HT1080 (cell line): ENCODE data around the gene AHCYL1. TPM values are rescaled to one million over a fixed set of nuclear protein-coding genes. Genes with fewer than 3 reads are reported as not detected.

Experiments
- DNase-seq: peaks from one replicate; pipeline ENCODE4 v3.0.0-alpha.2; 2015; ENCODE audit warnings: low read depth
- total RNA-seq: library from RNA; depleted of rRNA; stranded (reverse); fragments of >200 nt; shearing (Covaris generic); gene quantifications from 2 replicates; pipeline ENCODE4 v1.2.3, GENCODE V29; 2014; rRNA removed

AHCYL1 gene
- total RNA-seq, 1 experiment from 2014 or later: 41.1 TPM

DNA sequence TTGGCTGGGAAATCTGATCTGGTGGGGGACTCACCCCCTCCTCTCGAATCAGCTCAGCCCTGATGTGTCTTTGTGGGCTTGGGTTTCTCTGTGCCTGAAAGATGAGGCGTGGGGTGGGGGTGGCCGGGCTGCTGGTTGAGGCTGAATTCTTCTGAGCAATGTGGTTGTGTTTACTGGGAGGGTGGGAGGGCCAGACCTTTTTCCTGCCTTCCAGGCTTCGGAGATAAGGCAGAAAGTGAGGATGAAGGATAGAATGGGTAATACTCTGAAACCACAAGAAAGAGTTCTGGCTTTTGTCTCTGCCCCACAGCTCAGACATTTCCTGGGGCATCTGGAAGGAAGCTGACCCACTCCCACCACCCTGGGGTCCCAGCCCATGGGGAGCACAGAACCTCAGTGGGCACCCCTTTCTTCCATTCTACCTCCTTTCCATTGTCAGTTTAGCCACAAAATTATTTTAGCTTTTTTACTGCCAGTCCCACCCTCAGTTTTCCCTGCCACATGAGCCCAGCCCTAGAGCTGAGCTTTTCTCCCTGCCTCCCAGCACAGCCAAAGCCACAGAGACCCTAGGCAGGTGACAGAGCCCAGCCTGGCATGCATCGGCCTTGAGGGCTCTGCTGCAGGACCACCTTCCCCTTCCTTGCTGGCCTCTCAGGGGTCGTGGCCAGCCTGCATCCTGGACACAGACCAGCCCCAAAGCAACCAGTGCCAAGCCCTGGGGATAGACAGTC is 74.7 kb downstream of the AHCYL1 start:
- DNase-seq: no peak

DNA sequence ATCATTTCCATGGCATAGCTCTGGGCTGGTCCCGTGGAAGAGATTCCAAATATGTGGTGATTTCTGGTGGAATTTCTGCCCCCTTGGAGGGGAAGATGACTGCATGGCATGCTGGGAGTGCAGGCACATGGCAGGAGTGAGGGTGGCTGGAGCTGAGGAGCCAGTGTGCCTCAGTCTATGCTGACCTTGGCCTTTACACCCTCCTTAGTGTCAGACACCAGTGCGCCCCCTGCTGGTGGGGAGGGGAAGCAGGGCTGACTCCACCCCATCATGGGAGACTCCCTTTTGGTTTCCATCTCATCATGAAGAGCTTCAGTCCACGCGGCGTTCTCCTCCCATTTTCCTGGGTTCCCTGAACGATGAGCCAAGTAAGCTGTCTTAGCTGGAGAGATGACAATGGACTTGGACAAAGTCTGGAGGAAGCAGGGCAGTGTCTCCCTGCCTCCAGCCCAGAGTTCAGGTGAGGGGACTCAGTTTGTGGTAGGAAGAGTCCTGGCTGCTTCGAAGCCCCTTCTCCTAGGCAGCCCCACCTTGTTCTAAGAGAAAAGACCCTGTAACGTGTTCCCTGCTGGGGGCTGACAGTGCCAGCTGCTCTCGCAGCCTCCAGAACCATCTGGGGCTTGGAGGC is 75.6 kb downstream of the AHCYL1 start:
- peak; percentile 27 for DNase-seq

DNA sequence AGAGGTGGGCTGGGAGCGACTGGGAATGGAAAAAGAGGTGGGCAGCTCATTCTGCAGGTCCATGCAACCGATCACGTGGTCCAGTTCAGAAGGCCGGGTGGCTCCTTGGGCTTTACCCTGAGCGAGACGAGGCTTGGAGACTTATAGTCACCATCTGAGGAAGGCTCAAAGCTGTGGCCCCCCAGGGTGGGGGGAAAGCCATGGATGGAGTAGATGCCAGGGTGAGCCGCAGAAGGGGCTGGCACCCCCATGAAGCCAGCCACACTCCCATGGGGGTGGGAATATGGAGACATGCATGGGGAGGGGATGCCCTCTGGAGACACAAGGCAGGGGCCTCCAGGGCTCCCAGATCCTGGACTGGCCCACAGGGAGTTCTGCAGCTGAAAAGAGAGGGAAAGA is 76.1 kb downstream of the AHCYL1 start:
- DNase-seq: no peak

DNA sequence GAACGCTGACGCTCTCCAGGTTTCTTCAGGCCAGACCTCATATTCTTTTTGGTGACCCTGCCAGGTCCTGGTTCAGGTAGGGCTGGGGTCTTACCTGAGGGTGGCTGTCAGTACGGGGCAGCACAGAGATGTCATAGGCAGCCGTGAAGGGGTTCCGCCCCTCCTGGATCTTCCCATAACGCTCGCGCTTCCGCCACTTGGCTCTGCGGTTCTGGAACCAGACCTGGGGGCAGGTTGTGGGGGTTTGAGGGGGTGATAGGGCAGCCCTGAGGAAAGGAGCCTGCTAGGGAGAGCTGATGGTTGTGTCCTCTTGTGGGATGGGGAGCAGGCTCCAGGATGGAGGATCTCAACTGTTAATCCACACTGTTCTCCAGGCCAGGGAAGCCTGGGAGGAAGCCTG is 76.8 kb downstream of the AHCYL1 start:
- no peak for DNase-seq

DNA sequence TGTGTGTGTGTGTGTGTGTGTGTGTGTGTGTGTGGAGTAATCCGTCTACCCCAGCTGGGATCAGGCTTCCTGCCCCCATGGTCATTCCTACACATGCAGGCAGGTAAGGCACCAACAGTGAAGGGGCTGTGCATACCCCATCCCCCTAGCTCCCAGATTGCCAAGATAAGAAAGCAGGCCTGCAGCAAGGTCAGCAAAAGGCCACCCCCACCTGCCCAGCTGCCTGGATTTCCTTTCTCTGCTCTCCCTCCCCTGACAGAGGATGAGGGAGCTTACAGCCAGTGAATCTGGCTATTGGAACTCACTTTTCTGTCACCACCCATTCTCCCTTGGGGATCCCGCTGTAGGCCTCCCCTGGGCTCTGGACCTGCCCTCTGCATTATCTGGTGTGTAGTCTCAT is 78.0 kb downstream of the AHCYL1 start:
- no peak for DNase-seq

DNA sequence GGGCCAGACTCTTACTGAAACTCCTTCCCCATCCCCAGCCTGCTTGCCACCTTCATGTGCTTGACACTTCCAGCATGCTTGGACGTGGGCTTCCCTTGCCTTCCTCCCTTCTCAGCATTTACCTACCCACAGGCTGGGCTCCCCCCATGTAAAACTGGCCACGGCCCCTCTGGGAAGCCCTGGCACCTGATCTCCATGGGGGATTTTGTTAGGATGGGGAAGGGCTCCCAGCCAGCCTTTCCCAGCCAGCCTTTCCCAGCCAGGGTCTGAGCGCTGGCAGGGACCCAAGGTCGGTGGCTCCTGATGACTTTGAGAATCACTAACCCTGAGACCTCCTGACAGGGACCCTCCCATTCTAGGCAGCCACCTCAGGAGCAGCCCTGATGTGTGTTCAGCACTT is 79.2 kb downstream of the AHCYL1 start:
- DNase-seq: no peak

DNA sequence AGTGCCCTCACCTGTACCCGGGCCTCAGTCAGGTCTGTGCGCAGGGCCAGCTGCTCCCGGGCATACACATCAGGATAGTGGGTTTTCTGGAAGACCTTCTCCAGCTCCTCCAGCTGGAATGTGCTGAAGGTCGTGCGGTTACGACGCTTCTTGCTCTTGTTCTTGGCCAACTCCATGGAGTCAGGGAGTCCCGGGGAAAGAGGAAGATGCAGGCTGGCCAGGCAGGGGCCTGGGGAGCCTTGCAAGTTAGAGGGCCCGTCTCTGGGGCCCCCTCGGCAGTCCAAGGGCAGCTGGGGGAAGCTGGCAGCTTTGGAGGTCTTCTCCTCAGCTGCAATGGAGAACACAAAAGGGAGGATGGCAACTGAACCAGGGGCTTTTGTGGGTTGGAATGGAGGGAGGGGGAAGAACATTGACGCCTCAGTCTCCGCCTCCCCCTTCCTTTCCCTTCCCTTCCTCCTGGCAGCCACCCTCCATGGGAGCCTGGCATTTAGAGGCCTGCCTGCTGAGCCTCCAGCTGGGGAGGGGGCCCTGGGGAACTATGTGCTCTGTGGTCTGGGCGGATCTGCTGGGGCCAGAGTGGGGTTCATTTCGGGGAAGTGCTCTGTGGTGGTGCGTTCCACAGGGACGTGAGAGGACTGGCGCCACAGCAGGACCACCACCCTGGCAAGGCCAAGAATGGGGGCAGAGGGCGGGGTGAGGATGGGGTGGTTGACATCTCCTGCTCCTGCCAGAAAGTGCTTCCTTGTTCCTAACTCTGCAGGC is 80.2 kb downstream of the AHCYL1 start:
- DNase-seq: no peak

DNA sequence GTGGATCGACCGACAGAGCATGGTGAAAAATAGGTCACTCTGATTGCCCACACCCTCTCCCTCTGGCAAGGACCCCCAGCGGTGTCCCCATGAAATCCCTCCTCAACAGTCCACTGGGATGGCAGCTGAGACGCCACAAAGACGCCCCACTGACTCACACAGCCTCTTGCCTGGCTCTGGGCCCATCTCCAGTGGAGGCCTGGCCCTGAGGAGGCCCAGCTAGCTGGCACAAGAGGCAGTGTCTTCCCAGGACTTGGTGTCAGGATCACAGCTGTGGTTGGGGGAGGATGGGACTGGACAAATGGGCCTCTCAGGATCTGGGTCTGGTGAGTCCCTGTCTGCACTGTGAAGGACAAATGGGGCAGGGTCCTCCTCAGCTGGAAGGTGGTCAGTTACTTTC is 81.3 kb downstream of the AHCYL1 start:
- peak; percentile 23 for DNase-seq

DNA sequence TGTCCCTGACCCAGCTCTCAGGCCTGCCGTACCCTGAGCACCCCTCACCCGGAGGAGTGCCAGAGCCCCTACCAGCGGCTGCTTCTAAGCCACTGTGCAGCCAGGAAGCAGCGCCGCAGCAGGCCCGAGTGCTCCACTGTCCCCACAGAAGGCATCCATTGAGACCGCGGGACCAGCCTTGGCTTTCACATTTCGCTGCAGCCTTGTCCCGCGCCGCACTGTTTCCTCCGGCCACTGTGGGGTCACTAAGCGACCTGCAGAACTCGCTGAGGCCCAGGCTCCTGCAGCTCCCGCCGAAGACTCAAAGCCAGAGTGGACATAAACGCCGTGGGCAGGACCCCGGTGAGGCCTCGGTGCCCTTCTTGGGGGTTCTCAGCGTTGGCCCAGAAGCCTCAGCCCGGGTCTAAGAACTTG is 82.9 kb downstream of the AHCYL1 start:
- DNase-seq: no peak

DNA sequence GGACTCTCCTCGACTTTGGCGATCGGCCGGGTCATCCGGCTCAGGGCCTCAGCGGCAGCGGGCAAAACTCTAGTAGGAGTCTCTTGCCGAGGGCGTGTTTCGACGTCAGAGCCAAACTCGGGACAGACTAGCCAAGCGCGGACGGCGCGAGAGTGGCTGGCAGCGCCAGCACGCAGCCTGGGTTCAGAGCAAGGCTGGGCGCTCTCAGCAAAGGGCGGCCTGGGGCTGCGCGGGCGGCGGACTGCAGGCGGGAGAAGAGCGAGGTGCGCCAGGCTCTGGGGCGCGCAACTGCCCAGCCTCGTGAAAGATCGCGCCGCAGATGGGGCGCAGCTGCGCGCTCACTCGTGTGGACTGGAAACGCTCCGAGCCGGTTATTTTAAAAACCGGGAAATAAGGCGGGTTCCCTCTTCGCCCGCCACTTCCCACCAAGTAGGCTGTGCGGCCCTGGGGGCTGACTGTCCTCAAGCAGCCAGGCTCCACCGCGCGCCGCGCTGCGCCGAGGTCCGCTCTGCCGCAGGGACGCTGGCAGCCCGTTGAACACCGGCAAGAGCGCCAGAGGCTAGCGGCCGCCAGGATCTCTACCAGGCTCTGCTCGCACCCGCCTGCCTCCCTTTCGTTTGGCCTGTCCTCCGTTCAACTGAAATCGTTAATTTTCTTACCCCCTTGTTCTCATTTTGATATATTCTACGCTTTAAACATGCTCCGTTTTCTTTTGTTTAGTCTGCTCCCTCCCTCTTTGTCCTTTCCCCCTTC is 83.5 kb downstream of the AHCYL1 start:
- no peak for DNase-seq

DNA sequence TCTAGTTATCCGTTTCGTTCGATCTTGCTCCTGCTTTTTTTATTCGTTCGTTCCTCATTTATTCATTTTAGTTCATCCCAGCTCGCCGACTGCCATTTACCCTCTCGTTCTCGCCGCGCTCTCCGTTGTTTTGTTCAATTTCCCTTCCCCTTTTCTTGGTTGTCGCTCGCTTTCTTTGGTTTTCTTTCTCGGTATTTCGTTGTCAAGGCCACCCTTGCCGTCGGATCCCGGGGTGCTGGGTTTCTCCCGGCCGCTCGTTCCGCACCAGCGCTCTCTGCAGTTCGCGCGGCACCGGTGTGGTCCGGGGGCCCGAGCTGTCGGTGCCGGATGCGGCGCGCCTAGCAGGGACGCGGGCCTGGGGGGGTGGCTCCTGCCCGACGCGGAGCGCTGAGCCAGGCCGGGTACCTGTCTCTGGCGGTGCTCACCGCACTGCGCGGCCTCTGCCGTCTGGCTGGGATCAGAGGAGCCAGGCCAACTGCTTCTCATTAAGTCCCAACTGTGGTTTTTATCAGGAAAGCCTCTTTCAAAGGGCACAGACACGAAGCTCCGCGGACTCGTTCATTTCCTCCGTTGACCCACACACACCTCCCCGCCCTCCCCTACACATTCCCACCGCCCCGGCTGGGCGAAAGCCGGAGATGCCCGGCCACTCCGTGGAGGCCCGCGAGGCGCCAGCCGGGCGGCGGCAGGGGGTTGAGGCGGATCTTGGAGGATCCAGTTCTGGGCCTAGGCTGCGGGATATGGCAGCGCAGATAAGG is 84.3 kb downstream of the AHCYL1 start:
- no peak for DNase-seq

DNA sequence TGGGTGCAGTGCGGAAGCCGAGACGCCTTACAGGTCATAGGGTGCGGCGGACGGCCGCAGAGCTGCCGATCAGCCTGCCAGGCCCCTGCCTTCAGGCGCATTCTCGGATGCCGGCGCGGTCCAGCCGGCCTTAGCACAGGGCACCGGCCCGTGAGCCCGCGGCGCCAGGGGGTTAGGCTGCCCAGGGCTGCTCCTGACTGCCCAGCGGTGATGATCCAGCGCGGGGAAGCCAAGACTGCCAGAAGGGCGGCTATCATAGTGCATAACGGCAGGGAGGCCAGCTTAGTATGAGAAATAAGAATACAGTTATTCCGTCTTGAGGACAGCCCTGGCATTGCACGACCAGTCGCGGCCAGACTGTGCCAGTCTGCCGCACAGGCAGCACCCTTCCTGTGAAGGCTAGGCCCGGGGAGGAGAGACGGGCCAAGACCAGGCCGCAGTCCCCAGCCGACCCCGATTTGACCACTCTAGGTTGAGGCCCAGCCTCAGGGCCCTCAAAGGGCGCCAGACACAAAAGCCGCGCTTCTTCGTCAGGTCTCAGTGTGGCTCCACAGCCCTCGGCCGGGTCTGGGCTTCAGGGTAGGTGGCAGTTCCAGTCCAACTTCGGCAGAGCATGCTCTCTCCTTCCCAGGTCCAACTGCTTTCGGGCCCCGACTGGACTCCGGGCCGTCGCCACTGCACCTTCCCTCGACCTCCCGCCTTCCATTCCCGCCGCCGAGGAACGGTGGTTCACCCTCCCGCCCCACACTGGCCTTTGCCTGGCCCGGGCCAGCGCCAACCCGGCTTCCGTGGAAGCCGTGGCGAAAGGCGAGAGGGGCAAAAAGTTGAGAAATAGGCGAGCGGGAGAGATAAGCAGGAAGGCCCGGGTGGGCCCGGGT is 85.1 kb downstream of the AHCYL1 start:
- no peak for DNase-seq

DNA sequence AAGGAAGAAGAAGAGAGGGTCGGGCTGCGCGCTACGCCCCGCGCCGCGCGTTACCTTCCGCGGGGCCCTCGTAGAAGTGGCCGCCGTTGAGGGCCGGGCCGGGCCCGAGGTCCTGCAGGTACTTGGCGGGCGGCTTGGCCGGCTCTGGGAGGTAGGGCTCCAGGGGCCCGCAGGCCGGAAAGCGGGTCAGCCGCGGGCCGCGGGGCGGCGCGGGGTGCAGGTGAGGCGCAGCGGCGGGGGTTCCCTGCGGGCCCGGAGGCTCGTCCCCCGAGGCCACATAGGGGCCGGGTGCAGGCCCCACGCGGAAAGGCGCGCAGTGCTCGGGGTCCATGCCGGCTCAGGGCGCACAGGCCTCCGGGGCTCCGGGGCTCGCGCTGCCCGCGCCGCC is 85.7 kb downstream of the AHCYL1 start:
- DNase-seq: no peak

DNA sequence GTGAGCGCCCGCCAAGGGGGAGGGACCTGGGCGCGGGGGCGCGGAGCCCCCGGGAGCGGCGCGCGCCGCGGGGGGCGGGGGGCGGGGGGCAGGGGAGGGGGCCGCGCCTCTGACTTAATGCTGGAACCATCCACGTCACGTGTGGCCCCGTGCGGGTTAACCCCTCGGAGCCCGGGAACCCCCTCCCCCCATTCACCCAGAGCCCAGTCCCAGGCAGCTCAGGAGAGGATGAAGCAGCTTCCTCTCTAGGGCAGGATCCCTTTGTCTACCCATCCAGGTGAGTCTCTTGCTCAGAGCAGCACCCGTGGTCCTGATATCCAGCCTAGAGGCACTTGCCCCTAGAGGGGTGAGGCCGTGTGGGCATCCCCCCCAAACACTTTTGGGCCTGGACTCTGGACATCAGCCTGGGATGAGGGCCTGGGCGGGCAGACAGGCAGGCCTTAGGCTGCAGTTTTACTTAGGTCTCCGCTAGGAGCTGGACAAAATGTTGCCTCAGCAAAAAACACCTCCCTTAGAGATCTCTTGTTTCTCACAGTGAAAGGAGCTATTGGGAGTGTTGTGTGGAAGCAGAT is 86.2 kb downstream of the AHCYL1 start, which contains the start of gene ALX3:
Gene ALX3, minus strand, starts transcription at position 2 of the 572 bp plus-strand sequence. CDS start 60 bp downstream, outside the sequence.
- DNase-seq: no peak

Other genes starting within 250 kb of the AHCYL1 start
- gene GSTM3, start 243.7 kb upstream of the AHCYL1 start, total RNA-seq: 52.4 and 81.8 TPM in 2 replicates
- gene EPS8L3, start 220.8 kb upstream of the AHCYL1 start, total RNA-seq: not detected in 2 replicates
- 19.9 and 22.0 TPM in 2 replicates for gene CSF1, start 73.9 kb upstream of the AHCYL1 start, total RNA-seq
- 27.5 and 29.8 TPM in 2 replicates for gene STRIP1, start 49.9 kb downstream of the AHCYL1 start, total RNA-seq
- gene ALX3, start 85.9 kb downstream of the AHCYL1 start, total RNA-seq: not detected in 2 replicates
- not detected in 2 replicates for gene UBL4B, start 127.7 kb downstream of the AHCYL1 start, total RNA-seq
- not detected in 2 replicates for gene SLC6A17, start 165.7 kb downstream of the AHCYL1 start, total RNA-seq
- 1.6 and 2.2 TPM in 2 replicates for gene KCNC4, start 225.5 kb downstream of the AHCYL1 start, total RNA-seq